GM21360 (cell line): ENCODE data around the gene CPSF7.
"Not testable (repeated sequence)": the region's sequence is repeated elsewhere in the genome, so short reads cannot be mapped to it uniquely, and the experiment has no call there.

ENCODE experiments used
- ATAC-seq: cut with Tn5 transposase; IDR thresholded peaks from one replicate; pipeline ENCODE4 v1.9.1; 2021; ENCODE audit warnings: mild to moderate bottlenecking, moderate library complexity; ENCODE audit not compliant: unreplicated experiment

The CPSF7 gene

DNA sequence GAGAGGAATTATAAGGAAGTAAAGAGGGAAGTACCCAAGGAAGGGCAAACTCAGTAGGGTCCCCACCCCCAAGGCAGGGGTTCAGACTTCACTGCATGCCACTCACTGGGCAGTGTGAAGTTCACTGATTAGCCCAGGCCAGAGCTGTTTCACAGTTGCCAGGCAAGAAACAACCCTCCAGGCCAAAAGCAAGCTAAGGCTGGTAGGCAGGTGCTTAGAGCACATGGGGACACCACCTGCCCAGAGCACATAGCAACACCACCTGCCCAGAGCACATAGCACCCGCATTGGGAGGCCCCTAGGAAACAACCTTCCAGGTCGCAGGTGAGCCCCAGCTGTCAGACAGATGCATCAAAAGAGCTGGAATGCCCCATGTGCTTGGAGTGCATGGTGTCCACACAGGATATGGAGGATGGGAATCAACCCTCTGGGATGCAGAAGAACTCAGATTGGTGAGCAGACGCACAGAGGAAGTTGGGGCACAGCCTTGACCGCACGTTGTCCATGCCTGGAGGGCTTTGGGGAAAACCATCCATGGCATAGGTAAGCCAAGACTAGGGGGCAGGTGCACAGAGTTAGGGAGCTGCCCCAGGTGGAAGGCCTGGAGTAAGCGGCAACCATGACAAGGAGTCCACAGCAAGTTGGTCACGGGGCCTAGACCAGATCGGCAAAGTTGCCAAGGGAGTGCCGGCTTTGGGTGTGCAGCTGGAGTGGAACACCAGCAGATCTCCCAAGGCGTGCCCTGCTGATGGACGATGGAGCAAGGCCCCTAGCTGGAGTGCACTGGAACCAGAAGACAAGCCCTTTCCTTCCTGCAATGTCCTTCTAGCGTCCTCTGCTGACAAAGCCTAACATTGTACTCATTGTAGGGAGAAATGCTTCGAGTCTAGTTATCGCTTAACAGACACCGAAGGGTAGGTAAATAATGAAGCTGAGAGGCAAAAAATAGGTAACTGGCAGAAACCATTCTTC is 45.2 kb downstream of the CPSF7 start:
- ATAC-seq: no peak

DNA sequence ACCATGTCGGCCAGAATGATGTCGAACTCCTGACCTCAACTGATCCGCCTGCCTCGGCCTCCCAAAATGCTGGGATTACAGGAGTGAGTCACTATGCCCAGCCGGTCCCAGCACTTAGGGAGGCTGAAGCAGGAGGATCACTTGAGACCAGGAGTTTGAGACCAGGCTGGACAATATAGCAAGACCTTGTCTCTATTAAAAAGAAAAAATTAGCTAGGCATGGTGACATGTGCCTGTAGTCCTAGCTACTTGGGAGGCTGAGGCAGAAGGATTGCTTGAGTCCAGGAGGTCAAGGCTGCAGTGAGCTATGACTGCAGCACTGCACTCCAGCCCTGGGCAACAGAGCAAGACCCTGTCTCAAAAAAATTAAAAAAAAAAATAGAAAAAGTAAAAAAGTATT is 45.9 kb downstream of the CPSF7 start:
- not testable (repeated sequence) for ATAC-seq

DNA sequence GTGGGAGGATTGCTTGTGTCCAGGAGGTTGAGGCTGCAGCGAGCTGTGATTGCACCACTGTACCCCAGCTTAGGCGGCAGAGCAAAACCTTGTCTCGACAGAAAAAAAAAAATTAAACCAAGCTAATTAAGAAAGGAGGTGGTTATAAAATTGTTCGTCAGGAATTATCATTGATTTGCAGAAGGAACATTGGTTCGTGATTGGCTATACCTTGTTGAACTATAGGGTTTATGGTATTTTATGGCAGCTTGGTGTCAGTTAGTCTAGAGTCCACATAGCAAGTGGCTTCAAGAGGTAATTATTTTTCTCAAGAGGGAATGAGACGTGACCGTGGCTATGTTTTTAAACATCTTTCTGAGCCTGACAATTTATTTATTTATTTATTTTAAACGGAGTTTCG is 48.9 kb downstream of the CPSF7 start:
- ATAC-seq: no peak

DNA sequence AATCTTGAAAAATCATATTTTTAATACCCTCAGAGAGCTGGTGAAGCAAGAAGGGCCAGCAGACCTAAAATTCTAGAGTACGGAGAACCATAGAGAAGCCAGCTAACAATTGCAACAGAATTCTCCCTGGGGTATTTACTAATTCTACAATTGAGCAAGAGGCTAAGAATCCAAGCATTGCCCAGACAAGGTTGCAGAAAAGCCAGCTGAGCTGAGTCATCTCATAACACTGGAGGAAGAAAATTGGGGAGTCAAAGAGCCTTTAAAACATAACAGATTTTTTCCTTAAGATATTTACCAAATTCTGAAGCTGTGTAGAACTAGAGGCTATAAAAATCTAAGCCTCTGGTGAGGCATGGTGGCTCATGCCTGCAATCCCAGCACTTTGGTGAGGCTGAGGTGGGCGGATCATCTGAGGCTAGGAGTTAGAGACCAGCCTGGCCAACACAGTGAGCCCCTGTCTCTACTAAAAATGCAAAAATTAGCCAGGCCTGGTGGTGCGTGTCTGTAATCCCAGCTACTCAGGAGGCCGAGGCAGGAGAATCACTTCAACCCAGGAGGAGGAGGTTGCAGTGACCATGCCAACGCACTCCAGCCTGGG is 51.0 kb downstream of the CPSF7 start:
- ATAC-seq: no peak

DNA sequence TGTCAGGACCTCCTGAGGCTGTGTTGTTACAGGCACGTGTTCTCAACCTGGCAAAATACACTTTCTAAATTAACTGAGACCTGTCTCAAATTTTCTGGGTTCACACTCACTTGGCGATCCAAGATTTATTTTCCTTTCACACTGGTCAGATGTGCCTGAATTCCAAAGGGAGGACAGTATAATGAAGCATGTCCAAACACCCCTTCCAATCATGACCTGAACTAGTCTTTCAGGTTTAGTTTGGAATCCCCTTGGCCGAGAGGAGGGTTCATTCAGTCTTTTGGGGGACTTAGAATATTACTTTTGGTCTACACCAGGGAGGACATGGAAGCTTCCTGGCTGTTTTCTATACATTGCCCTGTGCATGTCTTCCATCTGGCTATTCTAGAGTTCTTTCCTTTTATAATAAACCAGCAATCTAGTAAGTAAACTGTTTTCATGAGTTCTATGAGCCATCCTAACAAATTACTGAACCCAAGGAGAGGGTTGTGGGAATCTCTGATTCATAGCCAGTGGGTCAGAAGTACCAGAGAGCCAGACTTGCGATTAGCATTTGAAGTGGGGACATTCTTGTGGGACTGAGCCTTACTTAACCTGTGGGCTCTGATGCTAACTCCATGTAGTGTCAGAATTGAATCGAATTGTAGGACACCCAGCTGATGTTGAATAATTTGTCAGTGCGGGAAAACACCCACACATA is 52.2 kb downstream of the CPSF7 start:
- no peak for ATAC-seq

DNA sequence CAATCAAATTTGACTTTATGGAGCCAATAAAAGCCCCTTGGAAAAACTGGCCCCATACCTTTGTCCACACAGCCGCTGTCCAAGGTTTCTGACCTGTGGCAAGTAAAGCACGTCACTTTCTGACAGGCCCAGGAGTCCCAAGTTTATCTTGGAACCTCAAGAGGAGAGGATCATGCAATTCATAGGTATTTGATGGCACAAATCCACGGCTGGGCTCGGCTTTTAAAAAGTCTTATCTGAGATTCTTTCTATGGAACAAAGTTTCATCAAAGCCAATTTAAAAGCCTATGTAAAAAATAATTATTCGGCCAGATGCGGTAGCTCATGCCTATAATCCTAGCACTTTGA is 54.0 kb downstream of the CPSF7 start:
- no peak for ATAC-seq

DNA sequence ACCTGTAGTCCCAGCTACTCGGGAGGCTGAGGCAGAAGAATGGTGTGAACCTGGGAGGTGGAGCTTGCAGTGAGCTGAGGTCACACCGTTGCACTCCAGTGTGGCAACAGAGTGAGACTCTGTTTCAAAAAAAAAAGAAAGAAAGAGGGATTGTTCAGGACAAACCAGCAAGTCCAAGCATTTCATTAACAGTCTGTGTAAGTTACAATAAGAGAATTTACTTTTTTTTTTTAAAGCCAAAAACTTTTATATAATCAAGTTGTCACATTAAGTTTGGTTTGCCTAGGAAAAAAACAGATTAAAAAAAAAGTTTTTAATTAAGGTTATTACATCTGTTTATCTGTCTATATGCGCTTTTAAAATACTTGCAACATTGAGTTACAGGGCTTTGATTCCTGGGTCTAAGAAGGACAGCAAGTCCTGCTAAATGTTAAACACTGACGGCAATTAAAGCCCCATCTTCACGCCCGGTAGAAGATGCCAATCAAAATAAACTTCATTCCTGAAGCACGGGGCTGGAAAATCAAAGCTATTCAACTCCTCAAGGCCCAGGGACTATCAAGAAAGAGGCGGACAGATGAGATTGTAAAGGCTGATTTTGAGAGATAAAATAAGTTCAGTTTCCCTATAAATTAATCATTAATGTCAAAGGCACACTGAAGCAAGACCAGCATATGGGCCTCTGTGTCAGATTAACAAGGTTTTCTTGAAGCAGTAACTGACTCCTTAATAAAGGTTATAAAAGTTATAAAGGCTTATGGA is 56.9 kb downstream of the CPSF7 start:
- ATAC-seq: no peak

DNA sequence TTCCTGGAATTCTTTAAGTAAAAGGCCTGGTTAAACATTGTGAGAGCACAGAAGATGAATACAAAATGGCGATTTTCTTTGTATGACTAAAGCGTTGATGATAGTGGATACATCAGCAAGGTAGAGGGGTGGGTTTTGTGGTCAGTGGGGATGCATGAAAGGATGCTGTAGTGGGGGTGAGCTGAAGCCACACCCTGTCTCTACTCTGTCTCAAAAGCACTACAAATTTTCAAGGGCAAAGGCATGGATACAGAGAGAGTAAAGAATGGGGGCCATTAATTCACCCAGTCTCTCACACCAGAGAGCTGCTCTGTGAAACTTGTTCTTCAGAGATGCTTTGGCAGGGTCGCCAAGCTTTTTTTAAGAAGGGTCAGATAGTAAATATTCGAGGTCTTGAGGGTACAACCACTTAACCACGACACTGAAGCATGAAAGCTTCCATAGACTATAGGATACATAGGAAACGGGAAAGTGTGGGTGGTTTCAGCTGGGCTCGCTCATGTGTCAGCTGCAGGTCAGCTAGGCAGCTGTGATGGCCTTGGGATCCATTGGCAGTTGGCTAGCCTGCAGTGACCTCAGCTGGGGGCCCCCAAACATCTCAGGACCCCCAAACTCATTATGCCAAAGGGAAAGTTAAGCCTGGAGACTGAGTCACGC is 59.3 kb downstream of the CPSF7 start:
- ATAC-seq: no peak

DNA sequence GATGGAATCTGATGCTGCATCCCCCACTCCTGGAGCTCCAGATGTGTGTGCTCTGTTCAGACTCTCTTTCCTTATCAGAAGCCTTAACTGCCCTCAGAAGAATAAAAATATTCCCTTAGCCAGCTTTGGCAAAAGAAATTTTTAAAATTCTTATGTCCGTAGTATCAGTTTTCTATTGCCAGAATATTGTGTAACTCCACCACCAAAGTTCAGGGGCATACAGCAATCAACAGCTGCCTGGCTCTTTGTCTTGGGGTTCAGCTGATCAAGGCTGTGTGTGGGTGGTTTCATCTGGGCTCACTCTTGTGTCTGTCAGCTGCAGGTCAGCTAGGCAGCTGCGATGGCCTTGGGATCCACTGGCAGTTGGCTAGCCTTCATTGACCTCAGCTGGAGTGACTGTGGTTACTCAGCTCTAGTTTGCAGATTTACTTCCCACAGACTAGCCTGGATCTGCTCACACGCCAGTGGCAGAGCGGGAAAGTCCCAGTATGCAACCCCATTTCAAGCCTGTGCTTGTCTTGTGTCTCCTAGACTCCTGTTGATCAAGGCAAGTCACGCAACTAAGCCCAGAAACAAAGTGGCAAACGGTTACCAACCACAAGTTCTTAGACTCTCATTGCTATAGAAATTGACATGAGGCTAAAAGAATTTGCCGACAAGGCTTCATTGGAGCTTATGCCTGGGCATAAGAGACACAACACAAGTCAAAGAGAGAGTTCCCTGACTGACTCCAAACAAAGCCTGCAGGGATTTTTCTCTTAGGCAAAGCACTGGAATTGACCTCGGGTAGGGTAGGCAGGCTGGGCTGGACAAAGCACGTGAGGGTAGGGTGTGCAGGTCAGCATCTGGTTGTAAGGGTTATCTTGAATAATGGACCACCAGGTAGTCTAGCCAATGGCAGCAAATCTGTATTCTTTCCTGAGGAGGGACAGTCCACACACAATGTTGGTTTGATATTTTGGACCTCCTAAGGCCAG is 60.1 kb downstream of the CPSF7 start:
- ATAC-seq: no peak

DNA sequence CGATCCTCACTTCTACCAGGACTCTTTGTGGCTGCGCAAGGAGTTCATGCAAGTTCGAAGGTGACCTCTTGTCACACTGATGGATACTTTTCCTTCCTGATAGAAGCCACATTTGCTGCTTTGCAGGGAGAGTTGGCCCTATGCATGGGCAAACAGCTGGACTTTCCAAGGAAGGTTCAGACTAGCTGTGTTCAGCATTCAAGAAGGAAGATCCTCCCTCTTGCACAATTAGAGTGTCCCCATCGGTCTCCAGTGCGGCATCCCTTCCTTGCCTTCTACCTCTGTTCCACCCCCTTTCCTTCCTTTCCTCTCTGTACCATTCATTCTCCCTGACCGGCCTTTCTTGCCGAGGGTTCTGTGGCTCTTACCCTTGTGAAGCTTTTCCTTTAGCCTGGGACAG is 61.1 kb downstream of the CPSF7 start:
- no peak for ATAC-seq

DNA sequence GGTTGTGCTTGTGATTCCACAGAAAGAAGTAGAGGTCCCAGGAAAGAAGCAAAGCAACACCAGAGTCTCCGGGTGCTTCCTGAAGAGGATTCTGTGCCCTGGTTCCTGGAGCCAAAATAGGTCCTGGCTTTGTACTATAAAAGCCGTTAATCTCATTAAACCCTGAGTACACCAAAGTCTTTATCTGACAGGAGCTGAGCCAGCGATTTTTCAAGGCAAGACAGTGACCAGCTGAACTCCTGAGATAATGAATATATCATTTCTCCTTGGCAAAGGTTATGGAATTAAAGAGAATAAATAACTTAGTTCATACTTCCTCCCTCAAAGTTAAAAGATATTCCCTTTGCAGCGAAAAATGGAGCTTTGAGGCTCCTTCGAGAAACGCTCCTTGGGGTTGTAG is 62.4 kb downstream of the CPSF7 start:
- ATAC-seq: no peak

DNA sequence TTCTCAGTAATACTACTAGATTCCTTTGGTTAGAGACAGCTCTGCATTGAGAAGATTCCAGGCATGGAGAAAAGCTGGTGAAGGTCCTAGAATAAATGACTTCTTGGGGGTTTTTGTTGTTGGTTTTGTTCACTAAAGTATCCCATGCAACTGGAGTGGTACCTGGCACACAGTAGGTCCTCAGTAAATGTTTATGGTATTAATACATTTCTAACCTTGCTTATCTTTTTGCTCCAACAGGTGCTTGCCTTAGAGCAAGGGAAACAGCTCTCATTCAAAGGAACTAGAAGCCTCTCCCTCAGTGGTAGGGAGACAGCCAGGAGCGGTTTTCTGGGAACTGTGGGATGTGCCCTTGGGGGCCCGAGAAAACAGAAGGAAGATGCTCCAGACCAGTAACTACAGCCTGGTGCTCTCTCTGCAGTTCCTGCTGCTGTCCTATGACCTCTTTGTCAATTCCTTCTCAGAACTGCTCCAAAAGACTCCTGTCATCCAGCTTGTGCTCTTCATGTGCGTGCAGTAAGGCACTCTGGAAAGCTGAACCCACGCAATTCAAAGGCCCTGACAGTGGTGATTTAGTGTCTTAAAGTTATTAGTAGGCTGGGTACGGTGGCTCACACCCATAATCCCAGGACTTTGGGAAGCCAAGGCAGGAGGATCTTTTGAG is 65.6 kb downstream of the CPSF7 start:
- ATAC-seq: no peak

DNA sequence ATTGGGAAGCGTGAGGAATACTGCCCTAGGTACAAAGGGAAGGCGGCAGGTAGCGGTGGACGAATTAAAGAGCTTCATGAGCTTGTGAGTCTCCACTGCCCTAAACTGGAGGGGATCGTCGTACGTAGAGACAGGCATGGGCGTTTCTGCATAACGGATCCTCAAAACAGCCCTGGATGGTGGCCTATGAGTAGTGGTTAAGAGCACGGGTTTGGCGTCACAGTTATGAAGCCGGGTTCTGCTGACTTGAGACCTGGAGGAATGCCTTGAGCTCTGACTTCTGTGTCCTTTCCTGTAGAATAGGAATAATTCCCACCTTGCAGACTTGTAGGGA is 67.3 kb downstream of the CPSF7 start:
- no peak for ATAC-seq

DNA sequence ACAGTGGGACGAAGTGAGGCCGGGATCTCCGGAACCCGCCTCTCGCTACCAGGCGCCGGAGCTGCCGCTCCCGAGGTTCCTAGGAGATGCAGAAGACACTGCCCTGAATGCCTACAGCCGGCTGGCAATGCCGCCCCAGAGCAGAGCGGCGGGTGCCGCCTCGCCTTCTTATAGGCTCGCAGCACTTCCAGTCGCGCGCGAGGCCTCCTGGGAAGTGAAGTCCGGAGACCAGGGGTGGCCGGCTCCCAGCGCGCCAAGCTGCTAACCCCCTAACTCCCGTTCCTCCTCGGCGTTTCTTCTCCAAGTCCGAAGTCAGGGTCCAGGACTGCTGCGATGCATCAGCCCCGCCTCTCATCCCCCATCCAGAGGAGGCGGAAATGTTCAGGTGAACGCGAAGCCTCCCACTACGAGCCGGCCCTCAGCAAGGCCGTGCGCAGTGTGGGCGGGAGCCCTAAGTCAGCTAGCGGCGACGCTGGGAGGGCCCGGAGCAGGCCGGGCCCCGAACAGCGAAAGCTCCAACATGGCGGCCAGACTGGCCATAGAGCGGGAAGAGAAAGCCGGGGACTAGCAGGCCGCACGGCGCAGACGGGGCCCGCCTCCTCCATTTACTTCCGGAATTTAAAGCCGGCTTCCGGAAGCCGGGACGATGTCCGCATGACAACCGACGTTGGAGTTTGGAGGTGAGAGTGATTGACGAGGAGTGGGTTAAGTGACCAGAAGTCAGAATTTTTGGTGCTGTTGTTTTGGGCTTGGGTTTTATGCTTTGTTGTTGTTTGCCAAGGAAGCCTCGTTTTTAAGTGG is 67.8 kb downstream of the CPSF7 start, which contains the start of the genes CYB561A3 and TMEM138:
Gene CYB561A3 (minus strand): TSS at position 142 of the 801 bp plus-strand sequence. CDS start 5,169 bp downstream, outside the sequence.
Gene TMEM138 (plus strand): TSS at position 634 of the 801 bp plus-strand sequence. CDS start 2,017 bp downstream, outside the sequence.
- ATAC-seq: peak; percentile 69

DNA sequence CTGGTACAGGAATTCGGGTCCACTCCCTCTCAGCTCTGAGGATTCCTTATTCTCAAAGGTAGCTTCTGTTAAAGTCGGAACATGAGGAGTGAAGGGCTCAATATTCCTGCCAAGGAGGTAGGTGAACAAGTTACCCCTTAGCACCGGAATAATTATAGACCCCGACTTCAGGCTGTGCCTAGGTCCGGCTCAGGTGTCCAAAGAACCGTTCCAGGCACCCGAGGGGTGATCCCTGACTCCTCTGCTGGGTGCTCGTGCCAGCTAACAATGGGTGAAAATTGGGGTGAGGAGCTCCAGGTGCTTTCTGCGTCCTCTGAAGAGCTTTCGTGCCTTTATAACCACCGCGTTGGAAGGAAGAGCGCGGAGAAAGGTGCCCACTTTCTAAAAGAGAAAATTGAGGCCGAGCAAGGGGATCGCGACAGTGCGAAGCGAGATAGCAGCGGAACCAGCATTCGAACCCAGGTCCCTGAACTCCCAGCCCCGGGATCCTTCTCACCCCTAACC is 68.5 kb downstream of the CPSF7 start:
- no peak for ATAC-seq

DNA sequence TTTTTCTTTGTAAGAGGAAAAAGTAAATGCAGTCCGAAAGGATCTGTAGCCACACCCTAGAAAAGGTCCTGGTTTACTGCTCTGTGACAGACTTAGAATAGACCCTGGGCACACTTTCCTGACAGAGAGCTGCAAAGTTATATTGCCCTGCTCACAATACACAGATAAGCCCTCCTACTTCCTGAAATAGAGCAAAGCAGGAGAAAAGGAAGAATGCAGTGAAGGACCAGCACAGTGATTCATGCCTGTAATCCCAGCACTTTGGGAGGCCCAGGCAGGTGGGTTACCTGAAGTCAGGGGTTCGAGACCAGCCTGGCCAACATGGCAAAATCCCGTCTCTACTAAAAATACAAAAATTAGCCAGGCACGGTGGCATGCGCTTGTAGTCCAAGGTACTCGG is 70.3 kb downstream of the CPSF7 start:
- ATAC-seq: no peak

DNA sequence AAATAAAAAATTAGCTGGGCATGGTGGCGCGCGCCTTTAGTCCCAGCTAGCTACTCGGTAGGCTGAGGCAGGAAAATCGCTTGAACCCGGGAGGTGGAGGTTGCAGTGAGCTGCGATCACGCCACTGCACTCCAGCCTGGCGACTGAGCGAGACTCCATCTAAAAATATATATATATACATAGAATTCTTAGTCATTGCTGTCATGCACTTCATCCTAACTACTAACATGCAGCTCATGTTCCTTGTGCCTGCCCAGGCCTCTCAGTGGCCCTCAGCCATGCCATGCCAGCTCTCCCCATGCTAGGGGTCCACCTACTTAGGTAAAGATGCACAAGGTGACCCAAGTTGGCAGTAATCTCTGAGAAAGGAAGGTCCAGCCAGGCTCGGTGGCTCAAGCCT is 71.2 kb downstream of the CPSF7 start:
- ATAC-seq: no peak

DNA sequence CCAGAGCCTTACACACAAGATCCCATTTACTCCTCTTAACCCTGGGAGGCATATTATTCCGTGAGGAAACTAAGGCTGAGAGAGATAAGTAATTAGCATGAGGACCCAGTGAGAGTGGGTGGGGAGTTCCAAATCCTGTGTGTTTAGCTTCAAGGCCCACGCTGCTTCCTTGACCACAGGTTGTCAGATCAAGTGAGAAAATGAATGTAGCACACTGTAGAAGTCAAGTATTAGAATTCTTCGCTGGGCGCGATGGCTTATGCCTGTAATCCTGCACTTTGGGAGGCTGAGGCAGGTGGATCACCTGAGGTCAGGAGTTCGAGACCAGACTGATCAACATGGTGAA is 71.9 kb downstream of the CPSF7 start:
- ATAC-seq: no peak
